Central memory CD8-positive, alpha-beta T cell (primary cell): Measurements from ENCODE around the gene TUBGCP2.

Experiments
- ATAC-seq: fragments of 150-1000 bp; cut with Tn5 transposase; replicated peaks from 2 replicates; pipeline ENCODE4 v1.10.0; 2022; ENCODE audit warnings: mild to moderate bottlenecking, moderate FRiP score, moderate number of reproducible peaks; ENCODE audit not compliant: poor library complexity, severe bottlenecking; ENCODE audit errors: extremely low read depth
- DNase-seq, 2 donors: peaks; one replicate each; pipeline ENCODE4 v3.0.0; 2021; ENCODE audit warnings: low spot score in 2 of 2
- H3K27ac Mint-ChIP-seq: one replicate; pipeline ENCODE4 v1.8.0; 2022; ENCODE audit warnings: low read depth, mild to moderate bottlenecking, moderate library complexity, mixed read lengths
- H3K27me3 Mint-ChIP-seq: one replicate; pipeline ENCODE4 v1.8.0; 2022; ENCODE audit warnings: mixed read lengths
- H3K36me3 Mint-ChIP-seq: one replicate; pipeline ENCODE4 v1.8.0; 2022; ENCODE audit warnings: mild to moderate bottlenecking, moderate library complexity, mixed read lengths; ENCODE audit not compliant: insufficient read depth
- H3K4me1 Mint-ChIP-seq: one replicate; pipeline ENCODE4 v1.8.0; 2022; ENCODE audit warnings: mixed read lengths
- H3K4me3 Mint-ChIP-seq: one replicate; pipeline ENCODE4 v1.8.0; 2022; ENCODE audit warnings: mild to moderate bottlenecking, moderate library complexity, mixed read lengths
- H3K9me3 Mint-ChIP-seq: one replicate; pipeline ENCODE4 v1.8.0; 2022; ENCODE audit warnings: mixed read lengths

The TUBGCP2 gene

GRCh38 chr10:133255323-133255722 lies 53.3 kb downstream of the TUBGCP2 start:
- Mint-ChIP-seq H3K36me3 (peaks cover 3% of the 10 kb centered on the region), H3K4me3 (no peak overlapping the region), H3K9me3 (no peaks in the 10 kb centered on the region), H3K27me3 (no peaks in the 10 kb centered on the region), H3K4me1 (peaks cover 26% of the 10 kb centered on the region), H3K27ac (no peak overlapping the region)
- ATAC-seq: no peak
- DNase-seq: no peak

- H3K4me1 Mint-ChIP-seq: peaks cover 18% of the 10 kb centered on the region
- H3K4me3 Mint-ChIP-seq: no peak overlapping the region
- ATAC-seq: no peak
- H3K27ac Mint-ChIP-seq: no peak overlapping the region
- no peak for DNase-seq
- H3K27me3 Mint-ChIP-seq: no peaks in the 10 kb centered on the region
- H3K9me3 Mint-ChIP-seq: no peaks in the 10 kb centered on the region
- peaks cover 3% of the 10 kb centered on the region for H3K36me3 Mint-ChIP-seq
Measured at GRCh38 chr10:133254421-133255120, 54.1 kb downstream of the TUBGCP2 start.

- Mint-ChIP-seq H3K27me3 (no peaks in the 10 kb centered on the region), H3K4me1 (peaks cover 11% of the 10 kb centered on the region), H3K9me3 (no peaks in the 10 kb centered on the region), H3K27ac (no peak overlapping the region), H3K36me3 (no peaks in the 10 kb centered on the region), H3K4me3 (no peak overlapping the region)
- DNase-seq (no peak), ATAC-seq (no peak)
Measured at GRCh38 chr10:133253361-133253955, 55.2 kb downstream of the TUBGCP2 start.

GRCh38 chr10:133252223-133252552 lies 56.5 kb downstream of the TUBGCP2 start:
- peaks cover 1% of the 10 kb centered on the region for H3K4me1 Mint-ChIP-seq
- H3K36me3 Mint-ChIP-seq: no peaks in the 10 kb centered on the region
- no peak for DNase-seq
- no peak for ATAC-seq
- no peaks in the 10 kb centered on the region for H3K9me3 Mint-ChIP-seq
- H3K27ac Mint-ChIP-seq: no peak overlapping the region
- no peaks in the 10 kb centered on the region for H3K27me3 Mint-ChIP-seq
- H3K4me3 Mint-ChIP-seq: no peak overlapping the region

- DNase-seq: no peak
- Mint-ChIP-seq H3K9me3 (no peaks in the 10 kb centered on the region), H3K27ac (no peak overlapping the region), H3K4me1 (peaks cover 5% of the 10 kb centered on the region), H3K27me3 (no peaks in the 10 kb centered on the region), H3K4me3 (no peak overlapping the region), H3K36me3 (no peaks in the 10 kb centered on the region)
- no peak for ATAC-seq
Measured at GRCh38 chr10:133251388-133252222, 57.1 kb downstream of the TUBGCP2 start.

GRCh38 chr10:133249975-133250754 lies 58.5 kb downstream of the TUBGCP2 start:
- no peak for ATAC-seq
- H3K4me1 Mint-ChIP-seq: peaks cover 5% of the 10 kb centered on the region
- H3K4me3 Mint-ChIP-seq: no peak overlapping the region
- H3K27ac Mint-ChIP-seq: peak overlapping the region; percentile 9
- no peaks in the 10 kb centered on the region for H3K27me3 Mint-ChIP-seq
- DNase-seq: no peak
- no peaks in the 10 kb centered on the region for H3K36me3 Mint-ChIP-seq
- H3K9me3 Mint-ChIP-seq: no peaks in the 10 kb centered on the region

GRCh38 chr10:133249094-133249780 lies 59.4 kb downstream of the TUBGCP2 start:
- H3K9me3 Mint-ChIP-seq: no peaks in the 10 kb centered on the region
- DNase-seq (no peak), ATAC-seq (no peak)
- H3K4me1 Mint-ChIP-seq: peaks cover 5% of the 10 kb centered on the region
- peaks cover 1% of the 10 kb centered on the region for H3K27me3 Mint-ChIP-seq
- no peak overlapping the region for H3K4me3 Mint-ChIP-seq
- H3K27ac Mint-ChIP-seq: no peak overlapping the region
- H3K36me3 Mint-ChIP-seq: no peaks in the 10 kb centered on the region

GRCh38 chr10:133248334-133248715 lies 60.3 kb downstream of the TUBGCP2 start:
- DNase-seq: no peak
- no peaks in the 10 kb centered on the region for H3K9me3 Mint-ChIP-seq
- peaks cover 10% of the 10 kb centered on the region for H3K27me3 Mint-ChIP-seq
- H3K4me1 Mint-ChIP-seq: peaks cover 5% of the 10 kb centered on the region
- no peaks in the 10 kb centered on the region for H3K36me3 Mint-ChIP-seq
- no peak overlapping the region for H3K27ac Mint-ChIP-seq
- no peak for ATAC-seq
- no peak overlapping the region for H3K4me3 Mint-ChIP-seq

- no peak for ATAC-seq
- Mint-ChIP-seq H3K27ac (no peak overlapping the region), H3K4me1 (peaks cover 5% of the 10 kb centered on the region), H3K27me3 (peaks cover 16% of the 10 kb centered on the region), H3K9me3 (no peaks in the 10 kb centered on the region), H3K36me3 (no peaks in the 10 kb centered on the region), H3K4me3 (no peak overlapping the region)
- DNase-seq: no peak
Measured at GRCh38 chr10:133247681-133248333, 60.9 kb downstream of the TUBGCP2 start.

GRCh38 chr10:133246236-133246626 lies 62.4 kb downstream of the TUBGCP2 start:
- Mint-ChIP-seq H3K9me3 (no peaks in the 10 kb centered on the region), H3K36me3 (no peaks in the 10 kb centered on the region), H3K27me3 (peaks cover 31% of the 10 kb centered on the region), H3K4me1 (peaks cover 16% of the 10 kb centered on the region), H3K27ac (no peak overlapping the region), H3K4me3 (no peak overlapping the region)
- DNase-seq (no peak), ATAC-seq (no peak)

GRCh38 chr10:133245439-133246235 lies 63.0 kb downstream of the TUBGCP2 start:
- Mint-ChIP-seq H3K27me3 (peaks cover 37% of the 10 kb centered on the region), H3K27ac (no peak overlapping the region), H3K9me3 (no peaks in the 10 kb centered on the region), H3K4me3 (no peak overlapping the region), H3K36me3 (no peaks in the 10 kb centered on the region), H3K4me1 (peaks cover 22% of the 10 kb centered on the region)
- DNase-seq: no peak
- no peak for ATAC-seq
